Measurements from ENCODE around the gene SRGAP1.
"Not testable (repeated sequence)": the region's sequence is repeated elsewhere in the genome, so short reads cannot be mapped to it uniquely, and the experiment has no call there.

Gene SRGAP1

GRCh38 chr12:64053117-64053516 lies 208.6 kb downstream of the SRGAP1 start:
- ATAC-seq: no peak
- no peak for DNase-seq

- DNase-seq: no peak
- no peak for ATAC-seq
Observed at GRCh38 chr12:64054079-64054520, 209.6 kb downstream of the SRGAP1 start.

GRCh38 chr12:64056741-64057140 lies 212.2 kb downstream of the SRGAP1 start:
- no peak for ATAC-seq

GRCh38 chr12:64057706-64058105 lies 213.2 kb downstream of the SRGAP1 start:
- ATAC-seq (no peak), DNase-seq (no peak)

More at GRCh38 chr12:64056741-64057140, 212.2 kb downstream of the SRGAP1 start:
- no peak for DNase-seq

- no peak for ATAC-seq
- no peak for DNase-seq
Observed at GRCh38 chr12:64058541-64059265, 214.2 kb downstream of the SRGAP1 start.

GRCh38 chr12:64059685-64060084 lies 215.2 kb downstream of the SRGAP1 start:
- DNase-seq (no peak), ATAC-seq (no peak)

GRCh38 chr12:64061868-64062375 lies 217.4 kb downstream of the SRGAP1 start:
- no peak for ATAC-seq
- DNase-seq: no peak

GRCh38 chr12:64063121-64063520 lies 218.6 kb downstream of the SRGAP1 start:
- DNase-seq: no peak

GRCh38 chr12:64064240-64064639 lies 219.7 kb downstream of the SRGAP1 start:
- DNase-seq (no peak), ATAC-seq (no peak)

More at GRCh38 chr12:64063121-64063520, 218.6 kb downstream of the SRGAP1 start:
- ATAC-seq: no peak

GRCh38 chr12:64064706-64065105 lies 220.2 kb downstream of the SRGAP1 start:
- no peak for DNase-seq
- no peak for ATAC-seq

- ATAC-seq: no peak
Observed at GRCh38 chr12:64065881-64066451, 221.5 kb downstream of the SRGAP1 start.

GRCh38 chr12:64066776-64067175 lies 222.3 kb downstream of the SRGAP1 start:
- ATAC-seq: no peak
- DNase-seq: no peak

More at GRCh38 chr12:64065881-64066451, 221.5 kb downstream of the SRGAP1 start:
- DNase-seq: no peak

GRCh38 chr12:64070454-64070853 lies 226.0 kb downstream of the SRGAP1 start:
- DNase-seq (no peak), ATAC-seq (no peak)

- ATAC-seq: no peak
- DNase-seq: no peak
Observed at GRCh38 chr12:64072916-64073575, 228.5 kb downstream of the SRGAP1 start.

- not testable (repeated sequence) for DNase-seq, ATAC-seq
Observed at GRCh38 chr12:64076565-64076964, 232.1 kb downstream of the SRGAP1 start.

GRCh38 chr12:64077922-64078321 lies 233.4 kb downstream of the SRGAP1 start:
- DNase-seq: no peak
- no peak for ATAC-seq

- ATAC-seq: no peak
Observed at GRCh38 chr12:64080319-64081007, 236.0 kb downstream of the SRGAP1 start.

GRCh38 chr12:64081008-64081404 lies 236.5 kb downstream of the SRGAP1 start:
- ATAC-seq (no peak), DNase-seq (no peak)

More at GRCh38 chr12:64080319-64081007, 236.0 kb downstream of the SRGAP1 start:
- DNase-seq: no peak

GRCh38 chr12:64082116-64082515 lies 237.6 kb downstream of the SRGAP1 start:
- DNase-seq (no peak), ATAC-seq (no peak)

GRCh38 chr12:64082866-64083268 lies 238.4 kb downstream of the SRGAP1 start:
- DNase-seq (no peak), ATAC-seq (no peak)

GRCh38 chr12:64083285-64084210 lies 239.0 kb downstream of the SRGAP1 start:
- DNase-seq (no peak), ATAC-seq (no peak)

Measured in stimulated activated naive CD8-positive, alpha-beta T cell treated with anti-CD3 and anti-CD28 coated beads, Interleukin-15, Interleukin-2, amounts not matched to agents 100 U/mL and 50 U/mL, for 24 hours (primary cell).